ENCODE data around the gene SAMD4A.

DNA sequence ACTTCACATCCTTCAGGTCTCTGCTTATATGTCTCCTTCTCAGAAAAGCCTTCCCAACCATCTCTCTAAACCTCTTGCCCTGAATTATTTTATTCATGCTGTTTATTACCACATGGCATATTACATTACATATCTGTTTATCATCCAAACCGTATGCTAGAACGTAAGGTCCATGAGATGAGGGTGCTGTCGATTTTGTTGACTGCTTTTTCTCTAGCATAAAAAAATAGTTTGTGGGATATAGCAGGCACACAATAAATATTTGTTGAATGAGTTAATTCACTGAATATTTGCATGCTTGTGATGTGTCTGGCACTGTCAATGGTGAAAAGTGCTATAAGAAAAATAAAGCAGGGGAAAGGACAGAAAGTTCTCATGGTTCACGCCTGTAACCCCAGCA is 22.9 kb downstream of the SAMD4A start:
- TF ChIP-seq POLR2A (IDR thresholded peaks at IDR 0.05; ENCODE audit: low read depth, low read length) (no peak), SPI1 (IDR thresholded peaks at IDR 0.05; ENCODE audit: low read depth, low read length) (no peak)

Measured in GM12891 (cell line).